GM21447 (cell line): ENCODE results near the gene RPTOR.
"Not testable (repeated sequence)": the region's sequence is repeated elsewhere in the genome, so short reads cannot be mapped to it uniquely, and the experiment has no call there.

Experiments used
- ATAC-seq: cut with Tn5 transposase; IDR thresholded peaks from one replicate; pipeline ENCODE4 v1.9.1; 2021; ENCODE audit not compliant: unreplicated experiment

Gene RPTOR

DNA sequence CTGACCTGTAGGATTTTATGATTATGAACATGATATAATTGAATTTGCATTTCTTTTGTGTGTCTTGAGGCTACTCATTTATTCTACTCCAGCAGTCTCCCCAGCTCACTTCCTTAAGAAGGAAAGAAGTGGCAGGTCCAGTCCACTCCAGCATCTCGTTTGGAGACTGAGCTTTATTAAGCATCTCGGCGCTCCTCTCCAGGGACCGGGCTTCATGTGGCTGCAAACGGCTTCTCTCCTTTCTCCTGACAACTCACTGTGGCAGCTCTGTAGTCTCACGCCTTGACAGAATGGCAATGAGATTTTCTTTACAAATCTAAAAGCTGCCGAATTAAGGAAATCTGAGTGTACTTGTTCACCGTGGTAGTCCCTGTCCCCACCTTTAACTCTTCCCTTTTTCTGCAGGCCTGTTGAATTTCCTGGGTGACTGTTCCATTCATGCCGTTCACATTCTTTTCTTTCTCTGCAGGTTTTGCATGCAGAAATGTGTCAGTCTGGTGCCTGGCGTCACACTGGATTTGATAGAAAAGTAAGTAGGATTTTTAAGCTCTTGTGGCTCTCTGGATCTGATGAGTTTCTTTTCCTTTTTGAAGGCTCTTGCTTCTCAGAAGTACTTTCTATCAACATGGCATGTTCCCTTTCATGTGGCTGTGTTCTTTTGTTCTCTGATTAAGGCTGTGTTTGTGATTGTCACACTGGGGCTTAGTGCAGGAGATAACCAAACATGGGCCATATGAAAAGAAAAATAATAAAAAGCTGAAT, 246.5 kb downstream of the RPTOR start:
- no peak for ATAC-seq

DNA sequence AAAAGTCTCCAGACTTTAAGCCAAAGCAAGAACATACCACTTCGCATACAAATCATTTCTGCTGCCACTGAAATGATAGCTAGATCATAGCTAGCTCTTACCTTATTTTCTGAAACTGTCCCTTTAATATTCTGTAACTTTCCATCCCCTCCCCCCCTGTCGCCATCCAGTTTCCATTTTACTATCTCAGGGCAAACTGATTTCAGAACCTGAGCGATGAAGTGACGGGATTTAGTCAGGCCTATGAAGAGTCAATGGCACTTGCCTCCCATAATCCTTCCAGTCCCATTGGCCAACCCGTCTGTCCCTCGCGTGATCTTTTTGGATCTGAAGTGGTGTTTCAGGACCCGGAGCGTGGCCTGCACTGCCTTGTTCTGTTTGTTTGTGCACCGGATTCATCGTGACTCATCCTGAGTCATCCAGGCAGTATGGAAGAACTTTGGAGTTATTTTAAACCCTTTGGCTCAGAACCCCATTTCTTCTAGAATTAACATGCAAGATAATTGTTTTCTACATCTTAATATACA, 247.2 kb downstream of the RPTOR start:
- ATAC-seq = no peak

DNA sequence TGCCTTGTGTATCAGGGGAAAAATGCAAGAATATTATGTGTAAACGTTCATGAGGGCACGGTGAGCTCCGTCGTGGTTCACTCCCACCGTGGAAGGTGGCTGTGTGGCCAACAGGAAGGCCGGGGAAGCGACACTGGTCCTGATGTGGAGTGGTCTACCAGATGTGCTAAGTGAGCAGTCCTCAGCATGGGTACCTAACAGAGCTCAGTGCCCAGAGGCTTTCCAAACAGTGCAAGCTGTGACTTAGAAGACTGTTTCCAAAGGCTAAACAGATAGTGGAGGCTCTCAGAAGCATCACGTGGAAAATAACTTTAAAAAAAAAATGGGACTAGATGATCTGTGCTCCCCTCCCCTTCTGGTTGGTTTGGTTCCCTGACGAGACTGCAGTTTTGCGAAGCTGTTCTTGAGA, 247.7 kb downstream of the RPTOR start:
- ATAC-seq = no peak

DNA sequence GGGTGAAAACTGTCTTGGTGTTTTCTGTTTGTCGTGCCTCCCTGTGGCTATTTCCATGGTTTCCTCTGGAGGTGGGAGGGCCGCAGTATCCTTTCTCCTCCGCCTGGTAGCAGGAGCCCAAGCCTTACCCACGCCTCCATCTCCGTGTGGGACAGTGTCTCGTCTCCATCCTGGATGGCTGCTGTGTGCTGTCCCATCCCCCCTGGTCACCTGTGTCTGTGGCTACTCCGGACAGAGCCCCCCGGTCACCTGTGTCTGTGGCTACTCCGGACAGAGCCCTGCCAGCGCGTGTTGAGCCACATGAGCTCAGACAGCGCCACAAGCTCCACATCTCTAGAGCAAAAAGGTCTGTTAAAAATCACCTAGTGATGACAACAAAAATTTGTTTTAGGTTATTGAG, 248.8 kb downstream of the RPTOR start:
- ATAC-seq = no peak

DNA sequence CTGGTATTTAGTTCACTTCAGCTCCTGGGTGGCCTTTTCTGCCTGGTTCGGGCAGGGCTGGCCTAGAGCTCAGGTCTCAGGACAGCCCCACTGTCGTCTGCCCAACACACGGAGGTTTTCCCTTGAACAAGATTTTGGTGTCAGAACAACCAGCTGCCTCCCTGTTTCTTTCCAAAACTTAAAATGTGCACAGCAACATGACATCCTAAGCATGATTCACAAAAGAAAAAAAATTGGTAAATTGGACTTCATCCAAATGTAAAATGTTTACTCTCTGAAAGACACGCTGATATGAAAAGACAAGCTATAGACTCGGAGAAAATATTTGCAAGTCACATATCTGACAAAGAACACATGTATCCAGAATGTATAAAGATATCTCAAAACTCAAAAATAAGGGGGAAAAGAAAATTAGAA, 249.2 kb downstream of the RPTOR start:
- no peak for ATAC-seq

DNA sequence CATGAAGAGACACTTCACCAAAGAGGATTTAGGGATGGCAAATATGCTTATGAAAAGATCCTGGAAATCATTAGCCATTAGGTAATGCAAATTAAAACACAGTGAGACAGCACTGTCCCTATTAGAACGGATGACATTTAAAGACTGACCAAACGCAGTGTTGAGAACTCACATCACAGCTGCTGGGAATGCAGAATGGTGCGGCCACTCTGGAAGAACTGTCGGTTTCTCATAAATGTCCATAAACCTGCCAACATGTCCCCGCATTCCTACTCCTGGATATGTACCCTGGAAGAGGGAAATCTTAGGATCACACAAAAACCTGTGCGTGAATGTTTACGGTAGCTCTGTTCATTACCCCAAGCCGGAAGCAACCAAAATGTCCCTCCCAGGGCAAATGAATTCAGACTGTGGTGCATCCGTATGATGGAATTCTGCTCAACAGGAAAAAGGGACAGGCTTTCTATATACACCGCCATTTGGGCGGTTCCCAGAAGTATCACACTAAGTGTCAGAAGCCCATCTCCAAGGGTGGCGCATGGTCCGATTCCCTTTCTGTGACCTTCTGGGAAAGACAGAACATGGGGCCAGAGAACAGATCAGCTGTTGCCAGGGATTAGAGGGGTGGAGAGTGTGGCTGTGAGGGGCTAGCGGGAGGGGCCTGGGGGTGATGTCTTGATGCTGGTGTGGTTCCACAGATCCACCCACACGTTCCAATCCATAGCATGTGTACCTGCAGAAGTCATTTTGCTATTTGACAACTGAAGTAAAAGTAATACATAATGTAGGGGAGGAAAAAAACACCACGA, 249.8 kb downstream of the RPTOR start:
- ATAC-seq = no peak

DNA sequence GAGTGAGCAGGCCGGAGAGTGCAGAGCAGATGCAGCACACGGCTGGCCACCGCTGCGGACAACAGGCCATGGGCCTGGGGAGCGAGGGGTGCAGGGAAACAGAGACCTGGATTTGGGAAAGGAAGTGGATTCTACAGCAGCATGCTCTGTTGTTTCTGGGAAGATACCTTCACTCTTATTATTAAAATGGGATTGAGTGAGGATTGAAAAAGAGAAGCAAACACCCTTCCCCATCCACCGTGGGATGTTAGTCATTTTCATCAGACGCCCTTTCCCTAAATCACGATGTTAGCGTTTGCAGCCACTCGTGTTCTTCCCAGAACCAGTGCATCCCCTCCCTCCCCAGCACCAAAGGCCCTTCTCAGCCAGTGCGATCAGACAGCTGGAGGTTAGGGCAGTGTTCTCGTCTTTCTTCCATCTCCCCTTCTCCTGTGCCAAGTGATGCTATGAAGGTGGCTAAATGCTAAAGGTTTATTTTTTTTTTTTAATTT, 250.5 kb downstream of the RPTOR start:
- no peak for ATAC-seq

DNA sequence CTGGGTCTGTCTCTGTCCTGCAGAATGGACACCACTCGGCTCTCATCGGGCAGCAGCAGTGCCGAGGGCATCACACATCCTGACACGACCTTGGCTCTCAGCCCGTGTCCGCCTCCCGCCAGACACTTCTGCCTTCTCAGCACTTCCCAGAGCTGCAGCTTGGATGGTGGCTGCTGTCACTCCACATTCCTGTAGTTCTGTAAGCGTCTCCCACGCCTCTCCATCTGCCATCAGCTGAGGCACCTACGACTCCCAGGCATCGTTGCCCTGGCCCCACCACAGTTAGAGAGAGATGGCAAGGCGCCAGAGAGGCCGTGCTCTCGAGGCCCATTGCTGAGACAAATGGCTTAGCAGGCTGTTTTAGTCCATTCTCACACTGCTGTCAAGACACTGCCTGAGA, 251.1 kb downstream of the RPTOR start:
- ATAC-seq = no peak

DNA sequence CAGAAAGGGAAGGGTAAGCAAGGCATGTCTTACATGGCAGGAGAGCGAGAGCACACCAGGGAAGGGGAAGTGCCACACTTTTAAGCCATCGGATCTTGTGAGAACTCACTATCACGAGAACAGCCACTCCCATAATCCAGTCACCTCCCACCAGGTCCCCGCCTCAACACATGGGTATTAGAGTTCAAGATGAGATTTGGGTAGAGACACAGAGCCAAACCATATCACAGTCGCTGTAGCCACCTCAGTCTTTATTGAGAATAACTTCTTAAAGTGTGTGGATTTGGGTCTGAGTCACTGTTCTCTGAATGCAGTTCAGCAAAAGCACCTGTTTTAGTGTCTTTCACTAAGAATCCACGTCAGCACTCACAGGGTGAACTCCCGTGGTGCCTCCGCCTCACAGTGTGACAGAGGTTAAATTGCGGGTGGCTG, 251.8 kb downstream of the RPTOR start:
- ATAC-seq = no peak

DNA sequence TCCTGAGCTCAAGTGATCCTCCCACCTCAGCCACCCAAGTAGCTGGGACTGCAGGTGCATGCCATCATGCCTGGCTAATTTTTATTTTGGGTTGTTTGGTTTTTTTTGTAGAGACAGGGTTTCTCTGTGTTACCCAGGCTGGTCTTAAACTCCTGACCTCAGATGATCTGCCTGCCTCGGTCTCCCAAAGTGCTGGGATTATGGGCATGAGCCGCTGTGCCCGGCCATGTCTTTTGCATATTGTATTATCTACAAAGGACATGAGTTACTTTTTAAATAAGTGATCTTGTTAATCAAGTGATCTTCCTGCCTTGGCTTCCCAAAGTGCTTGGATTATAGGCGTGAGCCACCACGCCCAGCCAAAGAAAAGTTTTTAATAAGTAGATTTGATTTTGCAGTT, 252.6 kb downstream of the RPTOR start:
- not testable (repeated sequence) for ATAC-seq

DNA sequence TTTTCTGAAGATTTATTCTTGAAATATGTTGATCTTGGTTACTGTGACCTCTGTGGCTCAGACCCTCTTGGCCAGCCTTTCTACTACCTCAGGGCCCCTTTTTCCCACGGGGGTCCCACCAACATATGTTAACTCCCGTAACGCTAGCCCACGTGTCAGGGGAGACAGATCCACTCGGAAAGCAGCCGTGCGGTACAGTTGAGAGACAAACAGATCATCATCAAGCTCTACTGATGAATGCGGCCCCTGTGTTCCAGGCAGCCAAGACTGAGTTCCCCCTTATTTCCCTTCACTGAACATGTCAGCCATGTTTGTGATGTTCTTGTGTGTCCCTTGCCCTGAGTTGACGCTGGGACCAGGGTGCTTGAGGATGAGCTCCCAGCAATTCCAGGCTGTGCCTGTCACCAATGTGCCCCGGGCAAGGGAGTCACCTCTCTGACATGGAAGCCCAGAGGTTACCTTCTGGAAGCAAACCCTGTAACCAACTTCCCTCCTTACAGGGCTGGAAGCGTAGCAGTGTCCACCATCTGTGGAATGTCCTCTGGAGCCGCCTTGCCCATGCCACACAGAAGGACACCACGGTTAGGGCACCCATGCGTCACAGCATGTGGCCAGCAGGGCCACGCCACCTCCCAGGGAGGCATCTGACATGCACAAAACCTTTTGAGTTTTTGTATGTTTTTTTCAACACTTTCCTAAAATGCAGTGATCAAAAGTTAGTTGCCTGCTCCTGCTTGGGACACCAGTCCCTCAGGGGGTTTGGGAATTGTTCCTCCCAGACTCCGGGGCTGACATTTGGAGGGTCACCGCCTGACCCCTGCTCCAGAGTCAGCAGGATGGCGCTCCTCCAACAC, 253.3 kb downstream of the RPTOR start:
- no peak for ATAC-seq

DNA sequence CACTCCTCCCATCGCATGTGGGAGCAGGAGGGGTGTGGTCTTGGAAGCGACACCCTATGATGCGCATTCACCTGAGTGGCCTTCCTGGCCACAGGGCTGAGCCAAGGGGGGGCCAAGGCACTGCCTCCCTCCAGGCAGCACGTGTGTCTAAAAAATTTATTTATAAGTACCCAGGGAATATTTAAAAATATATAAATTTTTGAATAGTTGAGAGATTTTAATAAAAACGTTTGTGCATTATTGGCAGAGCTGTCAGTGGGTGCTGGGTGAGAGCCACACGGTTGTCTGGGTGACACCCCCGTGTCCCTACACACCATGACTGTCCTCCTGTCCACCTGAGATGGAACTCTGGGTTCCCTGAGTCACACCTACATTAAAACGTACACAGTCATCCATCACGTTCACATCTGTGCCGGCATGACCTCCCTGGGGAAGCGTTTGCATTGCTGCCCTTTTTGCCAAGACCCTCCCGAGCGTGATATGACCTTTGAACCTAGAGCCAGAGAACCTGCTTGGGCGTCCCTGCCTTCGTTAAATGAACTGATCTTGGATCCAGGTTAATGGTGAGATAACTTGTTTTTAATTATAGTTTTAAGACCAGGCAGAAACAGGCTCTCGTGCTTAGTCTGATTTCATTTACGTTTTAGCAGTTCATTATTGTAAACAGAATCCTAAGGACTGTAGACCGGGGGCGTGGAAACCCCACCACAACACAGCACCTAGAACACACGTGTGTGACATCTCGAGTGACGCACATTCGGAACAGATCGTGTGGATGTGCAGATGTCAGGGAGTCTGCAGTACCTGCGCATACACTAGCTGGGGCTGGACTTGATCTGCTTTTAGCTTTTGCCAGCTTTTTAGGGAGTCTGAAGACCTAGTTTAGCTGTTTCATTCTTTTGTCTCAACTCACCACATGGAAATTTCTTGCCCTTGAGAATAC, 254.2 kb downstream of the RPTOR start:
- ATAC-seq = no peak

DNA sequence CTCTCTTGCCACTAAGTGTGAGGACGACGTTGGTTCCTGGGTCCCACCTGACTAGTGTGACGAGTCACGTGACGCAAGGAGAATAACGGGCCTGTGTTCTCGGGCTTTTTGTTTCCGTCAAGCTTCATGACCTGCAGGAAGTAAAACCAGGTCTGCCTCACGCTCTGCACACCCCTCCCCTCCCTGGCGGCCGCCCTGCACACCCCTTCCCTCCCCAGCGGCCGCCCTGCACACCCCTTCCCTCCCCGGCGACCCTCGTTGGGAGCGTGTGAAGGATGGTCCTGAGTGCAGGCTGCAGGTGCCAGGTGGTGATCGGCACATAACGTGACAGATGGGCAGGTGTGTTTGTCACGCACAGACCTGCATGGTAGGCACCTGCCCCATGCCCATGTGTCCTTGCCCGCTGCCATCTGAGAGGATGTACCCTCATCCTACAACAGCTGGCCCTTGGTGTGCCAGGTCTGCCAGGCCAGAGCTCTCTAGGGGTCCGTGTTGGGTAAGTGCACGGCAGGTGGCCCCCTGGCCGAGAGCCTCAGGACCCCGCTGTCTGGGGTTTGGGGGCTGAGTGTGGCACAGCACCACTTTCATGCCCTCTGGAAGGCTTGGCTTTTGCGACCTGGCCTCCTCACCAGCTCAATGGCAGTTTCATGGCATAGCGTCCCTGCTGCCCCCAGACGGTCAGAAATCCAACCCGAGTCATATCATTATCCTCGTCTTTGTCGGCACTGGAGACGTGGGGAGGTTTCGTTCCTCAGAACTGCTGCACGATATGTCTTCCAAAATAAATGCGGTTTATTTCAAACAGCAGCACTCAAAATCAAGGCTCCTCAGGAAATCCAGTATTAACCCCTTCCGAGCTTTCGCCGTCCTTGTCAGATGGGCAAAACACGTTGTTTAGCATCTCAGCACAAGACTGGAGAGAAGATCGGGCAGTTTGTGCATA, 255.2 kb downstream of the RPTOR start:
- ATAC-seq = no peak

DNA sequence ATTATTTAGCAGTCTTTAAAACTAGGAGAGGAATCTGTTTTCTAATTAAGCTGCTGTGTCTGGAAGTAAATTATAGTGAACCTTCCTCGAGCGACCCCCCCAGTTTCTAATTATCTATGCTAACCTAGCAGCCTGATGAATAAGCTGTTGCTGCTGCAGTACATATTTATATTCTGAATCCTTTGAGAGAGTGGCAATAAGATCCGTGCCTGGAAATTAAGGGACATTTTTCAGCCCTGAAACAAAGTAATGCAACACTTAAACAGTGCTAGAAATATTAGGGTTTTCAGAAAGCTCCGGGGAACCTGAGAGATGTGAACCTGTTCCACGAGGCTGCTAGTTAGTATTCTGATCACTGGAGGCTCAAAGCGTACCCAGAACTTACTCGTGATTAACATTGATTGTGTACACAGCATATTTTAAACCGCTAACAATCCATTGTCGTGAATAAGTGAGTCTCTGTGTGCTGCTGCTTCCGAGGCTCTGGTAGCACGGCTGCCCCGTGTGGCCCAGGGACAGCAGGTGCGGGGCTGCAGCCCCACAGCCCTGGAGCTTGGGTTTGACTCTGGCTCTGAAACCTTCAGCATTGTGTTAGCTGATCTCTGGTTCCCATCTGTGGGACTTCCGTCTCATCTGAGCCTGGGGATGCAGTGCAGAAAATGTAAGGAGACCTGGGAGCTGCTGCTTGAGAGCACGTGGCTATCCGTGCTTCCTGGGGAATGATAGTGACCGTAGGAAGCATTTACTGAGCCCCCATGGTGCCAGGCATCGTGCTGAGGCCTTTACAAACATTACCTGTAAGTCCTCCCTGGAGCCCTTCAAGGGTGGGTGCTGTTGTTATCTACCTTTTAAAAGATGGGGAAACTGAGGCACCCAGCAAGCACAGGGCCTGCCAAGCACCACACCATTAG, 256.1 kb downstream of the RPTOR start:
- no peak for ATAC-seq

DNA sequence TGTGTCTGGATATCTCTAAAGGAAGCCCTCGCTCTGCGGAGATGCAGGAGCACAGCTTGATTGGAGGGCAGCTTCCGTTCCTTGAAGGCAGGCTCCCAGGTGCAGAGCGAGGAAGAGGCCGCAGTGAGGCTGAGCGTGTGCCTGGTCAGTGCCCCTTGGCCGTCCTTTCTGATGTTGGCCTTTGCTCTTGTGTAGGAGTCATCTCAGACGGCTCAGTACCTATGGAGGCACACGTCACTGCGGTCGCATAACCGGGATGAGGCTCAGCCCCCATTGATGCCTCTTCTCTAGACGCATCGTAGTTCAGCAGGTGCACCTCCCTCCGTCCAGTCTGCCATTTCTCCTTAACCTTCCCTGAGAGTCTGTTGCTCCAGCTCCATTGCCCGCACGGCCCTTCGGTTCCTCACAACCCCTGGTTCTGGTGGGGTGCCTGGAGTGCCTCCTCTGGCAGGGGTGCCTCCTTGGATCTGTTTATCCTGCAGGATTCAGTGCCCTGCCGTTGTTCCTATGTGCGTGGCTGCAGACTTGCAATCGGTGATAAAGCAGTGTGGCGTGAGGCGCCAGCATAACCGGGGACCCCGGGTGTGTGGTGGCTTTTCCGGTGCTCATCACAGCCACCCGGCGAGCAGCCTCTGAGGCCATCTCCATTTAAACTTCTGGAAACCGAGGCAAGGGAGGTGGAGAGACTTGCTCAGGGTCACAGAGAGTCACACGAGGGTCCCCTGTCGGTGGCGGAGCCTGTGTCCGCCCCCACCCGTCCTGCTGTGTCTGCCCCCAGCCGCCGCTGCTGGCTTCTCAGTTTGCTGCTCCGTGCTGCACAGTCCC, 258.2 kb downstream of the RPTOR start:
- ATAC-seq = no peak

DNA sequence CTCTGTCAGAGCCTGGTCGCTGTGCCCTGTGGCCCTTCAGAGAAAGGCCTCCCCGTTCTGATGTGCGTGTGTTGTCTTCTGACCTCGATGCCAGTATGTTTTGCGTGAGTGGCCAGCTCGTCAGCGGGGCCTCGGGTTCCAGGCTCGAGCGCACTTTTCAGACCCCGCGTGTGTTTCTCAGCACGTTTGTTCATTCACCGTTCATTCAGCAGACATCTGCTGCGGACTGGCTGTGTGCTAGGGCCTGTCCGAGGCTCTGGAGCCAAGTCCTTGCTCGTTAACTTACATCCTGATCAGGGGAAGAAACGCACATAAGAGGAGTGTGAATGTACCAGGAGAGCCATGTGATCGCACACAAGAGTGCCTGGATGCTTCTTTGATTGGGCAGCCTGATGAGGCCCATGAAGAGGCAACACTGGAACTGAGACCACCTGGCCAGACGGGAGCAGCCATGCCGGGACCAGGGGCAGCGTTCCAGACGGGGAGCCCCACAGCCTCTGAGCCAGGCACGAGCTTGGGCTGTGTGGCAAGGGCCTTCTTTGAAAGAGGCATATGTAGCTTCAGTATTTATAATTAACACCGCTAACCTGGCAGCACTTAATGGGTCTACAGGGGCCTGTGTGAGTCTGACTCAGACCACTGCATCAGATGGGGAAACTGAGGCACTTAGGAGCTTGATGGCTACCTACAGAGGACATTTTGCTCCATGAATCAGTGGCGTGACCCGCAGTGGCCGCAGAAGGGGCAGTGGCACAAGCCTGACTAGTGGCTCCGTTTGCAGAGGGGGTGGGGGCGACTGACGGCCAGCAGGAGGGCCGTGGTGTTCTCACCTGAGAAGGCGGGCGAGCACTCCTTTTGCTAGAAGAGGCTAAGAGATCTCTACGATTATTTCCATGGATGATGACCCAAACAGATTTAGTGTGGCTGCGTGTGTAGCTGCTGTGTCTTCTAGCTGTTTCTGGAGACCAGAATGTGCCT, 259.1 kb downstream of the RPTOR start:
- no peak for ATAC-seq
